DMS79 treated with DMSO at 0.1 percent for 48 hours (cell line): ENCODE data around the gene LARP1B.
"Not testable (repeated sequence)": the region's sequence is repeated elsewhere in the genome, so short reads cannot be mapped to it uniquely, and the experiment has no call there.

Experiments
- DNase-seq: peaks from one replicate; lab custom pipeline; 2025; lab: John Stamatoyannopoulos, UW

The LARP1B gene

DNA sequence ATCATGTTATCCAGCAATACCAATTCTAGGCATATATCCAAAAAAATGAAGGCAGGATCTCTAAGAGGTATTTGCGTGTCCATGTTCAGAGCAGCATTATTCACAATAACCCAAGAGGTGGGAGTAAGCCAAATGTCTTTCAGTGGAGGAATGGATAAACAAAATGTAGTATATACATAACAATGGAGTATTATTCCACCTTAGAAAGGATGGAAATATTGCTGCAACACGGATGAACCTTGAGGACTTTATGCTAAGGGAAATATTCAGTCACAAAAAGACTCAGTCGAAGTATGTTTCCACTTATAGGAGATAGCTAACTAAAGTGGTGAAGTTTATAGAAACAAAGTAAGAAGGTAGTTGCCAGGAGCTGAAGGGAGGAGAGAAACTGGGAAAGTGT is 74.3 kb downstream of the LARP1B start:
- no peak for DNase-seq

DNA sequence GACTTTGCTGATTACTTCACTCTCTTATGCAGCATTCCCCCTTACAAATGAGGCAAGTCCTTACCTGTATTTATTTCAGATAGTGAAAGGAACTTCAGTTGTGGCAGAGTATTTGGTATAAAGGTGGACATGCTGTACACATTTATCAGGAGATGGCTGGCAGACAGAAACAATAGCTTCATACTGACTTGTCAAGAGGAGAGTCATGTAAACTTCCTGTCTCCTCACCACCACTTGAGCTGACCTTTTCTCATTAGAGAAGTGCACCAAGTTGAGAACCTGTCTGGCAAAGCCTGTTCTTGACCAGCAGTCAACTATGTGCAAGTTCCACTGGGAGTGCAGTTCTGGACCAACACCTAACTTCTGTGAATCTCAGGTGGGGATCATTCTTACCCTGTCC is 80.8 kb downstream of the LARP1B start:
- no peak for DNase-seq

DNA sequence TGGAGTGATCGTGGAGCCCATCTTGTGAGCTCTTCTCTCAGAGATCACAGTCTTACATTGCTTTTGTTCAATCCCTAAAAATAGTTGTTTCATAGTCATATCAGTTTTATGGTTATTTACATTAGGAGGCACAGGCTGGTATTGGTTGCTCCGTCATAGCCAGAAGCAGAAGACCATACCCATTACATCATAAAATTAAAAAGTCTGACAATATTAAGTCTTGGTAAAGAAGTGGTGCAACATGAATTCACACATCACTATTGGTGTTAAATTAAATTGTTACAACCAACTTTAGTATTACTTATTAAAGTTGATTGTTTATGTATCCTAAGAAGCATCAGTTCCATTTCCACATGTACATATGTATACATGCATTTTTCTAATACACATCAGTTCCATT is 84.6 kb downstream of the LARP1B start:
- no peak for DNase-seq

DNA sequence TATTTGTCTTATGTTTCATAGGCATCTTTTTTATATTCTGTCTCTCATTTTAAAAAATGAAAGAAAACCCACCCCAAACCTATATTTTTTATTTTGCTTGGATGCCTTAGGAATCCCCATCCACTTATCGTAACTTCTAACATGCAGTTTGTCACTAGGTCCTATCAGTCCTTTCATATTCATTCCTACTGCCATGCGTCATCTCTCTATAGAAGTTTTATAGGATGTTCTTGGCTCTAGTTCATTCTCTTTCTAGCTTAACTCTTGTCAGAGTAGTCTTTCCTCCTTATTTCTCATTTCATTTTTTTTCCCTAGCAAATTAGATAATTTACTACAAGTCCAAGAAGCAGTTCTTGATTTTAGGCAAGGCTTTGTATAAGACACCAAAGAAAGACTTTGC is 92.7 kb downstream of the LARP1B start:
- DNase-seq = no peak

DNA sequence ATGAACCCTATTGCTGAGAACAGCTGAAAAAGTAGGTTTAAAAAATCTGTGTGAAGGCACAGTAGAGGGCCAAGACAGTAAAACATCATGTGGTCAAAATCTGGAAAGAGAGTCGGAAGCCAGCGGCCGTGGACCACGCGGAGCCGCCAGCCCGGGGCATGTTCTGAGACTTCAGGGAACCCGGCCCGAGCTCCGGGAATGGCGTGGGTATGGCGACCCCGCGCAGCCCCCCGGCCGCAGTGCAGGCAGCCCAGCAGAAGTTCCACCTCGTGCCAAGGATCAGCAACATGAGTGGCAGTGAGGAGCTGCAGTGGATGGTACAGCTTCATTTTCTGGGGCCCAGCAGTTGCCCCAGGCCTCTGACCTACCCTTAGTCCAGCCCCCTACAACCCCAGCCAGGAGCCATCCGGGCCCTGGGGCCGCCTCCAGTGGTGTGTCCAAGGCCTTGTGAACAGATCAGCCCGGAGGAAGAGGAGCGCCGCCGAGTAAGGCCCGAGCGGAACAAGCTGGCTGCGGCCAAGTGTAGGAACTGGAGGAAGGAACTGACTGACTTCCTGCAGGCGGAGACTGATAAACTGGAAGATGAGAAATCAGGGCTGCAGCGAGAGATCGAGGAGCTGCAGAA is 94.2 kb downstream of the LARP1B start:
- DNase-seq = no peak

DNA sequence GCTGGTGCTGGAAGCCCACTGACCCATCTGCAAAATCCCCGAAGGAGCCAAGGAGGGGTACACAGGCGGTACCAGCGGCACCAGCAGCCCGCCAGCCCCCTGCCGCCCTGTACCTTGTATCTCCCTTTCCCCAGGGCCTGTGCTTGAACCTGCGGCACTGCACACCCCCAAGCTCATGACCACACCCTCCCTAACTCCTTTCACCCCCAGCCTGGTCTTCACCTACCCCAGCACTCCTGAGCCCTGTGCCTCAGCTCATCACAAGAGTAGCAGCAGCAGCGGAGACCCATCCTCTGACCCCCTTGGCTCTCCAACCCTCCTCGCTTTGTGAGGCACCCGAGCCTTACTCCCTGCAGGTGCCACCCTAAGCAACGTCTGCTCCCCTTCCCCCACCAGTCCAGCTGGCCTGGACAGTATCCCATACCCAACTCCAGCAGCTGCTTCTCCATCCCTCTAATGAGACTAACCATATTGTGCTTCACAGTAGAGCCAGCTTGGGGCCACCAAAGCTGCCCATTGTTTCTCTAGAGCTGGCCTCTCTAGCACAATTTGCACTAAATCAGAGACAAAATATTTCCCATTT is 94.9 kb downstream of the LARP1B start:
- DNase-seq = no peak

DNA sequence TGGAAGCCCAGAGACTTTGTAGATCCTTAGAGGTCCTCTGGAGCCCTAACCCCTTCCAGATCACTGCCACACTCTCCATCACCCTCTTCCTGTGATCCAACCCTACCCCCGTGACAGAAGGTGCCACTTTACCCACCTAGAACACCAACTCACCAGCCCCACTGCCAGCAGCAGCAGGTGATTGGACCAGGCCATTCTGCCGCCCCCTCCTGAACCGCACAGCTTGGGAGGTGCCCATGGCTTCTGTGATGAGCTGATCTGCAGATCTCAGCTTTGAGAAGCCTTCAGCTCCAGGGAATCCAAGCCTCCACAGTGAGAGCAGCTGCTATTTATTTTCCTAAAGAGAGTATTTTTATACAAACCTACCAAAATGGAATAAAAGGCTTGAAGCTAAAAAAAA is 95.4 kb downstream of the LARP1B start:
- not testable (repeated sequence) for DNase-seq

DNA sequence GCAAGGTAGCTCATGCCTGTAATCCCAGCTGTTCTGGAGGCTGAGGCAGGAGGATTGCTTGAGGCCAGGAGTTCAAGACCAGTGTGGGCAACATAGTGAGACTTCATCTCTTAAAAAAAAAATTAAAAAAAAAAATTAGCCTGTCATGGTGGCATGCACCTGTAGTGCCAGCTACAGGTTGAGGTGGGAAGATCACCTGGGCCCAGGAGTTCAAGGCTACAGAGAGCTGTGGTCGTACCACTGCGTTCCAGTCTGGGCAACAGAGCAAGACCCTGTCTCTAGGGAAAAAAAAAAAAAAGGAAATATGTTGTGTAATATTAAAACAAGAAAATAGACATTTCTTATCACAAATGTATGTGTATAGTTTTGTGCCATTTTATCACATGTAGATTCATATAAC is 97.8 kb downstream of the LARP1B start:
- DNase-seq = no peak

DNA sequence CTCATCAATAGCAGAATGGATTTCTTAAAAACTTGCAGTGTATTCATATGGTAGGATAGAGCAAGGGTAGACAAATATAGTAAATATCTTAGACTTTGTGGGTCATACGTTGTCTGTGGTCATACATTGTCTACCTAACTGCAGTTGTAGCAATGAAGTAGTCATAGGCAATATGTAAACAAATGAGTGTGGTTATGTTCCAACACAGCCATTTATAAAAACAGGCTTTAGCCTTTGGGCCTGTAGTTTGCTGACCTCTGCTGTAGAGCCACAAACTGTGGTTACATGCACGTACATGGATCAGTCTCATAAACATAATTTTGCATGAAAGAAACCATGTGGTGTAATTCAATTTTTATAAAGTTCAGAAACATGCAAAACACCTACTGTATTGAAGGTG is 98.9 kb downstream of the LARP1B start:
- no peak for DNase-seq

DNA sequence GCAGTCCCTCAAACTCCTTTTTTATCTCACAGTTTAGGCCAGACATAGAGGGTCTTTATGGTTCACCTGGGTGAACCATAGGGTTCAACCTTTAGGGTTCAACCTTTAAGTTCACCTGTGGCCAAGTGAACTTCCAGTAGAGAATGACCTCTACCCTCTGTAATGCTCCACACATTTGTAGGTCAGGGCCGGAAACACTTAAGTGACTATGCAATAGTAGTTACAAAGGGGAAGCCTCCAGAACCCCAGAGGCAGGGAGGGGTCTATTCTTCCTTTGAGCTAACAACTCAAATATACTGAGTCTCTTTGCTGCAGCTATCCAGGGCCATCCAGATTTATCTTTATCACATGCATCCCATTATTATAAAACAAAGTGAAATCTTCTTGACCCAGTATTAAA is 100.0 kb downstream of the LARP1B start:
- DNase-seq = no peak

DNA sequence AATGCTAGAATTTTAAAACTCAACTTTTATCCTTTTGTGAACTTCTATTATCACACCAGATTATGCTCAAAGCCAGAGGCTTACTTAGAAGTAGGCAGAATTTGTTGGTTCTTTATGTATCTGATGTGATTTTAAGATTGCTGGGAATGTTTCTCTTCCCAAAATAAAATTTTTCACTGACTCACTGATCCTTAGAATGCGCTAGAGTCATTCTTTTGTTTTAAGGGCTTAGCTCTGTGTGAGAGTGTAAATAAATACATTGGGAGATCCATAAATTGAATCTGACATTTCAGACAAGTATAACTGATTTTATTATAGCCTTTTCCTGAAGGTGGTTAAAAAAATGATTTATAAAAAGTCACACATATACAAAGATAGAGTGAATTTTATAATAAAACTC is 101.3 kb downstream of the LARP1B start:
- no peak for DNase-seq

DNA sequence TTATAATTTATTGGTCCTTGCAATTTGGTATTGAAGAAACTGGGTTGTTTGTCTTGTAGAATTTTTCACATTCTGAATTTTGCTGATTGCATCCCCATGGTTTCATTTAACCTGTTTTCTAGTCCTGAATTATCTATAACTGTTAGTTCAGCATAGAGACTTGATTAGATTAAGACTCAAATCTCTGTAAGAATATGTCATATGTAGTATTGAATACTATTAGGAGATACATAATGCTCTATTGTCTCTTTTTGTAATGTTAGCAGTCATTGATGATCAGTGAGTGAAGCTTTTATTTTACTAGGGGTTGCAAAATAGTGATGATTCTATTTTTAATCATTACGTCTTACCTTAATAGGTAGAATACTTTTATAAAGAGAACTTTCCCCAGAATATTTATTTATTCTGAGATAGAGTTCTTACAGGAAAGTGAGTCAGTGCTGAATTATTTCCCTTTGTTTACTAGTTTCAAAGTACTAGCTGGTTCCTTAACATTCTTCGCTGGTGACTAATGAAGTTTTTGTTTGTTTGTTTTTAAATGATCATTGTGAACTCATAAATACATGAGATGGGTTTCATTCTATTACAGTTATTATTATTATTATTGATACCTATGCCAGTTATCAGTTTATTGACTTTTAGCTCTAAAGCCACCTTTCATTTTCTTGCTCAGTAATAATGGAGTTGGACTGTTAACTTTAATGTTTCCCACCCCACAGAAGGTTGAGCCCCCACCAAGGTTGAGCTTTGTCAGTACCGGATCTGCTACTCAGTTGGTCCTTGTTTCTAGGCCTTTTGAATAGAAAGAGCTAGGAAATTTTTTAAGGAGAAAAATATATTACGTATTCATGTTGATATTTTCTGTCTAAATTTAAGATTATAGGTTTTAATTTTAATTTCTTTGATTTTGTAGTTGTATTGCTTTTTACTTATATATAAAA is 102.3 kb downstream of the LARP1B start:
- DNase-seq = no peak

DNA sequence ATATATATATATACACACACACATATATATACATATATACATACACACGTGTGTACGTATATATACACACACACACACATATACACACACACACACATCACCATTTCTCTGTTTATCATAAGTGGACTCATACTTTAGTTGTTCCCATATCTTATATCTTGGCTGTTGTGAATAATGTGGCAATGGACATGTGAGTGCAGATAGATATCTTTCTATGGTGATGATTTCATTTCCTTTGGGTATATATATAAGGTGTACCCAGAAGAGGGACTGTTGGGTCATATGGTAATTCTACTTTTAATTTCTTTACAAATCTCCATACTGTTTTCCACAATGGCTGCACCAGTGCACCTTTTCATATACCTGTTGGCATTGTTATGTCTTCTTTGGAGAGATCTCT is 105.9 kb downstream of the LARP1B start:
- DNase-seq = no peak

DNA sequence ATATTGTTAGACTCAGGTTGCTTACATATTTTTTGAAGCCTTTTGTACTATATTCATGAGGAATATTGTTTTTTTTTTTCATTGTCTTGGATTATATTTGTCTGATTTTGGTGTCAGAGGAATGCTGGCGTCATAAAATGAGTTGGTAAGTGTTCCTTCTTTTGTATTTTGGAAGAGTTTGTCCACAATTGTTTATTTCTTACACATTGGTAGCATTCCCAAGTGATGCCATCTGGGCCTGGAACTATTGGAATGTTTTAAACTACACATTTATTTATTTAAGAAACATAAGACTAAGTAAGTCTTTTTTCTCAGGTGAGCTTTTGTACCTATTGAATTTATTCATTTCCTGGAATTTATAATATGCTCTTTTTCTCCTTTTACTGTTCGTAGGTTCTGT is 107.6 kb downstream of the LARP1B start:
- no peak for DNase-seq

DNA sequence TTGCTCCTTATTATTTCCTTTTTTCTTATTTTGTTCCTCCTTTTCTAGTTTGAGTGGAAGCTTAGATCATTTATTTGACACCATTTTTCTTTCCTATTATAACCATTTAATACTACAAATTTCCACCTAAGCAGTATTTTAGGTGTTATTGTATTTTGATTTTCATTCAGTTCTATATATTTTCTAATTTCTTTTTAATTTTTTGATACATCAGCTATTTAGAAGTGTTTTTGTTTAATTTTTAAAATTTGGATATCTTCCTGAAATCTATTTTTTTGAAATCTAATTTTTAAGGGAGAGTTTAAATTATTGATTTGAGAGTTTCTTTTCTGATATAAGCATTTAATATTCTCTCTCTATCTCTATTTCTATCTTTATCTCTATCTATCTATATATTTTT is 108.1 kb downstream of the LARP1B start:
- DNase-seq = no peak

DNA sequence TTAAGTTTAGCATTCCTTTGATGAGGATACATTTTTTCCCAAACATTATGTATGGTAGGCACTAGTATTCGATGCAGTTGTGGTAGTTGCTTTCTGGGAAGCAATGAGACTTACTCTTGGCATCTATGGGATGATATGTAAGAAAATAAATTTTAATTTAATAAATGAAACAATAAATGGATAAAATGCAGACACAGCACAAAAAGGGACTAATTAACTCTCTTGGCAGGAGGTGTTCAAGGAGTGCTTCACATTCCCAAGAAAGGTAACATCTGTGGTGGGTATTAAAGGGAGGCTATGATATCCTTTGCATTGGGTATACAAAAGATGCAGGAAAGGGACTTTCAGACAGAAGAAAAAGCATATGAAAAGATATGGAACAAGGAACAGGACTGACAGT is 115.5 kb downstream of the LARP1B start:
- DNase-seq = no peak

DNA sequence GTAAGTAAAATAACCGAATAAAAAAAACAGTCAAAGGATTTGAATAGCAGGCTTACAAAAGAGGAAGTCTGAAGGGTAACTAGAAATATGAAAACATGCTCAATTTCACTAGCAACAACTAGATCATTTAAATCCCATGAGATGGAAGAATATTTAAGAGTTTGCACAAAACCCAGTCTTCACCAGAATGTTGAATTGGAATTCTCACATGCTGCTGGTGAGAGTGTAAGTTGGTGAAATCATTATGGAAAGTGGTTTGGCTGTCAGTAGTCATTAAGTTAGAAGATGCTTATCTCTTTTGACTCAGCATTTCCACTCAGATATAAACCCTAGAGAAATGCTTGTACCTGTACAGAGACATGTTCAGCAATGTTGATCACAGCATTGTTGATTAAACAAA is 116.4 kb downstream of the LARP1B start:
- no peak for DNase-seq

DNA sequence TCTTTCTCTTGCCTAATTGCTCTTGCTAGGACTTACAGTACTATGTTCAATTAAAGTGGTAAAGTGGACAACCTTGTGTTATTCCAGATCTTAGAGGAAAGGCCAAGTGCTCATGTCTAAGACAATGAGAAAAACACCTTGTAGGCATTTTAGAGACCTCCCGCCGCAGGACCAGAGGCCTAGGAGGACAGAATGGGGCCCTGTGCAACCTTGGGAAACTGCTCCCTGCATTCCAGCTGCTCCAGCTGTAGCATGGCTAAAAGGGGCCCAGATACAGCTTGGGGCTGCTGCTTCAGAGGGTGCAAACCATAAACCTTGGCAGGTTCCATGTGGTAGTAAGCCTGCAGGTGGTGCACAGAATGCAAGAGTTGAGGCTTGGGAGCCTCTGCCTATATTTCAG is 125.5 kb downstream of the LARP1B start:
- DNase-seq = no peak

DNA sequence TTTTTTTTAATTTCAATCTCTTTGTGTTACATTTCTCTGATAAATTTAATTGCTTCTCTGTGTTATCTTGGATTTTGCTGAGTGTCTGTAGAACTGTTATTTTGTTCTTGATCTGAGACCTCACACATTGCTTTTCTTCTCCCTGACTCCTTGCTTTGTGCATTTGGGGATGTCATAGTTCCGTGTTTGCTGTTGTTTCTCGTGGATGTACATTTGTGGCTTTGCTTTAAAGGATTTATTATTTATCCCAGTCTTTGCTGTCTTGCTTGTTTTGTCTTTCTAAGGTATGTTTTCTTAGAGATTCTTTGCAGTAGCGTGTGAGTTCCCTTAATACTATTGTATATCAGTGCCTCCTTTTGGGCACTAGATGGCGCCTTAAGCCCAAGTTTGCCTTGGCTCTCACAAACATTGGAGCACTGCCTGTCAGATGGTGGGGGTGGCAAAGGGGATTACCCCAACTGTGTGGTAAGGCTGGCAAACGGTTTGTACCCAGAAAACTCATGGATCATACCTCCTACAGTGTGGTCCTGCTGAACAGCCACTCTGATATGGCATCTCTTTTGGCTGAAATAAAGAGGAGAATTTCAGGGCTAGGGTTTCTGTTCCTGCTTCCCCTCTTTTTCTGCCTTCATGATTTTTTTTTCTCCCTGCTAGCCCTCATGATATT is 130.1 kb downstream of the LARP1B start:
- peak; percentile 7 for DNase-seq

DNA sequence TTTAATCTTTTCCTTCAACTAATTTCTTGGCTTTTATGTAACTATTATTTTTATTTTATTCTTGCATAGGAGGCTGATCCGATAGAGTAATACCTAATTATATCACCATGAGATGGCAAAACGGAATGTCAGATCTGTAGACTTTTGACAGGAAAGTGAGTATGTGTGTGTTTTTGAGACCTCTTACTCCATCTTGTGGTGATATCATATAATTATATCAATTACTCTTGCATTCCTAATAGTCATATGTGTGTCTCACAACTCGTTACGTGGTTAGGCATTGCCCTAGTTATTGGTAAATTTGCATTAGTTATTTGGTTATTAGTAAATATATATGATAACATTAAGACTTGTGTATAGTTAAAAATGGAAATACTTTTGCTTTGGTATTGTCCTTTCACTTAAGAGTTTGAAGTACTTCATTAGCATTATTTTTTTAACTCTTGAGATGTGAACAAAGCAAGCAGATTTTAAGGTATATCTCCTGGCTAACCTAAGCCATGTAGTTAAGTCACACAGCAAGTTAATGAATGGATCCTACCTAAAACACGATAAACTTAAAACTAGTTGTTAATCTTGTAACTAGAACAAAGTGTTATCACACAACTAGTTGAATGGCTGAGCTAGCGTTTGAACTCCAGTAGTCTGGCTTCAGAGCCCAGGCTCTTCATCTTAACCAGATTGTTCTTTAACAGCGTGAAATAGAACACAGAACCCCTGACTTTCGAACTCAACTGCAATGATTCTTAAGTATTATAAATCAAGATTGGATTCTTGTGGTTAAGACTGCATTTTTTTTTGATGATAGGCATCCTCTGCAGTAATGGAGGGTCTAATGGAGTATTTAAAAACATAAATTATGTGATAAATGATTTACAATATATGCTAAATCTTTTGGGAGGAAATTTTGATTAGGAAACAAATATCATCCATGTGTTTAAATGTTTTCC is 159.4 kb downstream of the LARP1B start:
- no peak for DNase-seq

DNA sequence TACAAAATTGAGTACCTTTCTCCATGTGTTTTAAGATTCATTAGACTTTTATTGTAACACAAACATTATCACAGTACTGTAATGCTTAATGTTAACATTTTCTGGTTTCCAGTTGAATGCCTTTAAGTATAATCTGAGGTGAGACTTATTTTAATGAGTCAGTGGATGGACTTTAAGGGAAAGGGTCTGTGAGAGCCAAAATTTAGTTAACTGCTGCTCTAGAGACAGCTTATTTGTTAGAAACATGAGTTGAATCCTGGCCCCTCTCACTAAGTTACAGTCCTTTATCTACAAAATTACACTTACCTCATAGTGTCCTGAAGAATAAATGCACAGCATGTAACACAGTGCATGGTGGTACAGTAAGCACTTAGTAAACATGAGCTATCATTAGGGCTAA is 160.5 kb downstream of the LARP1B start:
- DNase-seq = no peak

DNA sequence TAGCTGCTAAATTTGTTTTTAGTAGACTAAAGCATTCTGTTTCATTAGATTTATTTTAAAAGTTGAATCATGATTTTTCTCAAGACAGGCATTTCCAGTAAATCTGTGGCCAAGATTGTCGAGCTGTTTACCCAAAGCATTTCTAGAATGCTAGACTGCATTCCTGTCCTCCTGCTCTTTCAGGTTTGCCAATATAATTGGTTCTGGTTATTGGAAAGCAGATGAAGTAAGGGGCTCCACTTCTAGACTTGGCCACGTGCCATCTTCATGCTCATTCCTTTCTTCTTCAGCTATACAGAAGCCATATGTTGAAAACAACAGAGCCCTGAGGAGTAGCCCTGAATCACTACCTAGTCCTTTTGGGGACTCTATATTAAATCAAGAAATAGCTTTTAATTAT is 164.0 kb downstream of the LARP1B start:
- no peak for DNase-seq
